G401.6 (cell line): ENCODE data around the gene UBTF.
"Not testable (repeated sequence)": the region's sequence is repeated elsewhere in the genome, so short reads cannot be mapped to it uniquely, and the experiment has no call there.

Experiments used
- FAIRE-seq: peaks from 2 replicates; lab custom pipeline; 2012; peaks lifted over from hg19 to GRCh38; lab: Jason Lieb, UNC

Gene UBTF

GRCh38 chr17:44247876-44248736, 28.6 kb upstream of the UBTF start:
- FAIRE-seq = no peak

GRCh38 chr17:44247440-44247841, 28.0 kb upstream of the UBTF start:
- no peak for FAIRE-seq

GRCh38 chr17:44241106-44241624, 21.7 kb upstream of the UBTF start:
- FAIRE-seq = no peak

GRCh38 chr17:44237886-44238285, 18.4 kb upstream of the UBTF start:
- not testable (repeated sequence) for FAIRE-seq

- no peak for FAIRE-seq
Measured at GRCh38 chr17:44236444-44236991, 17.0 kb upstream of the UBTF start.

- no peak for FAIRE-seq
Measured at GRCh38 chr17:44235583-44235936, 16.1 kb upstream of the UBTF start.

GRCh38 chr17:44233582-44233981, 14.1 kb upstream of the UBTF start:
- no peak for FAIRE-seq

GRCh38 chr17:44232061-44232460, 12.6 kb upstream of the UBTF start:
- no peak for FAIRE-seq

GRCh38 chr17:44230140-44230539, 10.7 kb upstream of the UBTF start:
- FAIRE-seq = no peak

- FAIRE-seq = no peak
Measured at GRCh38 chr17:44229090-44229489, 9.6 kb upstream of the UBTF start.

GRCh38 chr17:44223541-44224071, 4.1 kb upstream of the UBTF start:
- FAIRE-seq = no peak

- peak; percentile 30 for FAIRE-seq
Measured at GRCh38 chr17:44222112-44222869, 2.8 kb upstream of the UBTF start.

GRCh38 chr17:44221862-44222111, 2.3 kb upstream of the UBTF start:
- FAIRE-seq = no peak

- FAIRE-seq = no peak
Measured at GRCh38 chr17:44221084-44221861, 1.8 kb upstream of the UBTF start.

GRCh38 chr17:44220213-44221083, 973 bp upstream of the UBTF start:
- no peak for FAIRE-seq

GRCh38 chr17:44219108-44219615, 313 bp downstream of the UBTF start:
- FAIRE-seq = no peak

GRCh38 chr17:44218344-44219107, 949 bp downstream of the UBTF start:
- FAIRE-seq = no peak

GRCh38 chr17:44217738-44218343, 1.6 kb downstream of the UBTF start:
- no peak for FAIRE-seq

GRCh38 chr17:44216694-44217093, 2.8 kb downstream of the UBTF start:
- FAIRE-seq = no peak

- no peak for FAIRE-seq
Measured at GRCh38 chr17:44216173-44216572, 3.3 kb downstream of the UBTF start.
